ENCODE results near the gene CHD9.

DNA sequence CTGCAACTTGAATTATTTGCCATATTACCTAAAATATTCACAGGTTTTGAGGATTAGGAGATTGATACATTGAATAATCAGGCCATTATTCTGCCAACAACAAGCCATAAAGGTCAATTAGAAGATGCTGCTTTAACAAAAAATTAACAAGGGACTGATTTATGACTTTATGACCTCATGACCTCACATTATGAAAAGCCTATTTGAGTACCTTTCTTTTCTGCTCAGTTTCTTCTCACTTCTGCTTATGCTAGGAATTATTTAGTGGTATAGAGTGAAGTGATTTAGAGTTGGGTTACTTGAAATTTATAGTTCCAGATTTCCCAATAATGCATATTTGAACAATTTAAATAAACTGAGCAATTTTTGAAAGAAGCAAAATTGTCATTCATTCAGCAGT, 121.6 kb downstream of the CHD9 start:
- TF ChIP-seq, protein P1, sequence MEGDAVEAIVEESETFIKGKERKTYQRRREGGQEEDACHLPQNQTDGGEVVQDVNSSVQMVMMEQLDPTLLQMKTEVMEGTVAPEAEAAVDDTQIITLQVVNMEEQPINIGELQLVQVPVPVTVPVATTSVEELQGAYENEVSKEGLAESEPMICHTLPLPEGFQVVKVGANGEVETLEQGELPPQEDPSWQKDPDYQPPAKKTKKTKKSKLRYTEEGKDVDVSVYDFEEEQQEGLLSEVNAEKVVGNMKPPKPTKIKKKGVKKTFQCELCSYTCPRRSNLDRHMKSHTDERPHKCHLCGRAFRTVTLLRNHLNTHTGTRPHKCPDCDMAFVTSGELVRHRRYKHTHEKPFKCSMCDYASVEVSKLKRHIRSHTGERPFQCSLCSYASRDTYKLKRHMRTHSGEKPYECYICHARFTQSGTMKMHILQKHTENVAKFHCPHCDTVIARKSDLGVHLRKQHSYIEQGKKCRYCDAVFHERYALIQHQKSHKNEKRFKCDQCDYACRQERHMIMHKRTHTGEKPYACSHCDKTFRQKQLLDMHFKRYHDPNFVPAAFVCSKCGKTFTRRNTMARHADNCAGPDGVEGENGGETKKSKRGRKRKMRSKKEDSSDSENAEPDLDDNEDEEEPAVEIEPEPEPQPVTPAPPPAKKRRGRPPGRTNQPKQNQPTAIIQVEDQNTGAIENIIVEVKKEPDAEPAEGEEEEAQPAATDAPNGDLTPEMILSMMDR (IDR thresholded peaks at IDR 0.05), result no peak
- TF ChIP-seq POLR2AphosphoS5 (IDR thresholded peaks at IDR 0.05), result no peak

Data from prostate gland (tissue), 2 donors.